Right lobe of liver (tissue), 4 donors: ENCODE data around the gene FAAP24.

Experiments
- CTCF ChIP-seq, 4 donors: fragments of 200-600 bp in 3 of 4; fragments of 450-650 bp in 1 of 4; IDR thresholded peaks; one replicate each; pipeline versions ENCODE4 v1.5.1 to v1.8.0; 2016 to 2022; ENCODE audit warnings: antibody characterized with exemption in 4 of 4, mild to moderate bottlenecking in 2 of 4
- POLR2A ChIP-seq: fragments of 450-650 bp; IDR thresholded peaks from one replicate; pipeline ENCODE4 v1.6.1; 2017; ENCODE audit warnings: antibody characterized with exemption, mild to moderate bottlenecking
- donor health status: DM: no; HTN: no; CAD: no.
- donor health status: DM: no; HTN: no; CAD: no.
- donor health status: DM: no; HTN: yes; CAD: no.

- TF ChIP-seq CTCF (IDR thresholded peaks at IDR 0.05) (no peak), POLR2A (no peak)
Observed at GRCh38 chr19:32936065-32936464, 36.0 kb upstream of the FAAP24 start.
